NCI-H345 treated with DMSO at 0.1 percent for 48 hours (cell line): ENCODE measurements around the gene SYTL5.

Source experiments
- DNase-seq: peaks from one replicate; lab custom pipeline; 2025; ENCODE audit not compliant: unreplicated experiment; lab: John Stamatoyannopoulos, UW

SYTL5 gene

DNA sequence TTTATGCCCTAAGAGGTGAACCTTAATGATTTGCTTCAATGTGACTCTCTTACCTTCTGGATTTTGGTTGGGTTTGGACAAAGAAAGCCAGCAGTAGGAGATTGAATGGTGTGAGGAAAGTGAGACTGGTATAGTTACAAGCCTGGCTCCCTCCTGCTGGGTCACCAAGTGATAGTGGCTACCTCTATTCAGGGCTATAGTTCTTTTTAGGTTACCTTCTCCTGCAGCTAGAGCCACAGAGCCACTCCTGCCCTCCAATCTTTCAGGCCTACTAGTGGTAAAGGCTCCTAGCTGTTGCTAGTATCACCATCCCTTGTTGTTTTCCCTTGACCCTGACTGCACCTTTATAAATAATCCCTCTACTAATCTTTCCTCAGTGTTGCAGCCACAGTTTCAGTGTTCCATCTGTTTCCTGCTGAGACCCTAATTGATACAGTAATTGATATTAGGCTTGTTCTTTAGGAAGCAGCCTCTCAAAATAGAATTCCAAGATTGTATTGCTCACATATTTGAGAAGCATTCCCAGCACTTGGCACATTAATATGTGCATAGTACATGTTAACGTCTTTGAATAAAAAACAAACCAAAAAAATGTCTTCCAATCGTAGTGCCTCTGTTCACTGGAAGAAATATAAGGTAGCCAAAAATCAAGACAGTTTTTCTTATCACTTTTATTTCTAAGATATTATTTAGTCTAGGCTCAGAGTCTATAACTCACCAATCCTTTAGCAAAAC, 132.0 kb downstream of the SYTL5 start:
- DNase-seq = no peak

DNA sequence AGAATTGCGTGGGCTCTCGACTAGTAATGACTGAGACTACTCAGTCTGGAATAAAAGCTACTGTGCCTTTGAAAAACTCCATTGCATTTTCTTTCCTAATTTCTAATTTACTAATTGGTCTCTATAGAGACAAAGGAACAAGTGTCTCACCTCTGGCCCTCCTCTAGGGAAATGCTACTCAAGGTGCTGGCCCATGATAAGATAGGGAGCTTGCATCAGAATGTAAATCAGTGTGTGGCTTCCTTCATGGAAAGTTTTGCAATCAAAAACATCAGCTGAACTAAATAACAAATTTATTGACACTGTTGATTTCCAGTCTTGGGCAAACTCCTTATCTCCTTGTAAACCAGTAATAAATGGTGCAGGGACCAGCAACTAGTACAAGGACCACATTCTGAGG, 132.5 kb downstream of the SYTL5 start:
- DNase-seq = no peak

DNA sequence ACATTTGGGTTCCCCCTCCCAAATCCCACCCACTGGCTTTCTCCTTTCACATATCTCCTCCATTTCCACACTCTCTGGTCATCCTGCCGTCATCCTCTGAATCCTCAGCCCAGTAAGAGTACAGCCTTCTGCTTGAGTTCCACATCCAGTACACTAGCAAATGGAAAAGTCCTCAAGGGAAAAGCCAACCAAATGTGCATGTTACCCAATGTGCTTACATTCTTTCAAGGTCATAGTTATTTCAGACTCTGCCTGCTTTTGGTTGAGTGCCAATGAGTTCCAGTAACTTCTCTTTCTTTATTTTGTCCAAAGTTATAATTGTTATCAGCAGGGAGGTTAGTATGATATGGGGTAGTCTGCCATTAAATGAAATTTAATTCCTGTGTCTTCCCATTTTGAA, 136.3 kb downstream of the SYTL5 start:
- no peak for DNase-seq

DNA sequence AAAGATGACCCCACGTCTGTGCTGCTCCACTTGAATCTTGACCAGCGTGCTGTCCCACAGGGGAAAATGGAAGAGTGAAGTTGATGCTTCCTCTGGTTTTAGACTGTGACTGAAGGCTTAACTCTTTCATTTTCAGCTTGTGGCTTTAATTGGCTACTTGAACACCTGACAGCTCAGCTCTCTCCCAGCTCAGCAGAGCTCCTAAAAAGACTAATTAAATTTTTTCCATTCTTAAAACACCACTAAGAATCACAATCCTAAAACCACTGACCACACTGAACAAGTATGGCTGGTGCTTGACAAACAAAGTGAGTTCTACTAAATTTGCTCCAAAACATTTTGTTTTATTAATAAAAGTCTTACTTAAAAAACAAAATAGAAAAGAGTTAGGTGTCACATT, 142.7 kb downstream of the SYTL5 start:
- no peak for DNase-seq

DNA sequence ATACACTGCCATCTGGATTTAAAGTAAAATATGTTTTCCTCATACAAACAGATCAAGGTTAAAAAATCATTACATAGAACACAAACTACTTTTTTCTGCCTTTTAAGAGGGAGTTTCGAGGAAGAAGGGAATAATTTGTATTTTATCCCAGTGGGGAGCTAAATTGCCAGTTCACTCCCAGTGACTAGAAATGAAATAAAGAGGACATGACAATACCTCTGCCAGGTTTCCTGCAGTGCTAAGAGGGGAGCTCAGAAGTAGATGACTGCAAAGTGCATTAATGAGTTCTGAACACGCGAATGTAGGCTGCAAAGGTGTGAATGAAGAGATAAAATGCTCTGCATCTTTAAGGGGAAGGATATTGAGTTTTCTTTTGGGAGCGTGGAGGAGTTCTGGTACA, 144.6 kb downstream of the SYTL5 start:
- peak; percentile 64 for DNase-seq

DNA sequence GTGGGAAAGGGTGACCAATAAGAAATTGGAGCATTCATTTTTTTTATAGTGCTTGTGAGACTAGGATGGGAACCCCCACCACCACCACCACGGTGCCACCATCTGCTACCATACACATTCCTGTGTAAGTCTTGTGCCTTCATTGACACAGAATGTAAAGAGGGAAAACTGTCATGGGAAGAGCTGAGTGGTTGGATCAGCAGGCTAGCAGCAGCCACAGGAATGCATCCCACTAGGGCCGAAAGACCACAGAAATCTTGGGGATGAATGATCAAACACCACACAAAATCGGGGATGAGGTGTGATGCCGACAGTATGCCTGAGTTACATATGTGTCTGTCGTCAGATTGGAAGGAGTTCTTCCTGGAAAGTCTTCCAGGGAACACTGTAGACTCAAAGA, 145.1 kb downstream of the SYTL5 start:
- no peak for DNase-seq

DNA sequence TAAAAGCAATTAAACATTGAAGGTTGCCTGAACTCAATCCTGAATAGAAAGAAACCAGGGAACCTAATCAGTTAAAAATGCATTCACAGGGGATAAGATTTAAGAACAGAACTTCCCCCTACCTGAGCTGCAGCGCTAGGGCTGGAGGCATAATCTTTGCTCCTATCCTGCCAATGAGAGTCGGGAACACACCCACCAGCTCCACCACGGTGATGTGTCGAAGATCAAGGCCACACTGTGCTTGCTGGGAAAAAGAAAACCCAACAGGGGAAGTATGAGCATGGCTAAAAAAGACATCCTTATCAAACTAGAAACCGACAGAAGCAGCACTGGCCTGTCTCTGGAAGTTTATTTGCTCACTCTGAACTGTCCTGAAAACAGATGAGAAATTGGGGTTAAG, 148.0 kb downstream of the SYTL5 start:
- DNase-seq = no peak

DNA sequence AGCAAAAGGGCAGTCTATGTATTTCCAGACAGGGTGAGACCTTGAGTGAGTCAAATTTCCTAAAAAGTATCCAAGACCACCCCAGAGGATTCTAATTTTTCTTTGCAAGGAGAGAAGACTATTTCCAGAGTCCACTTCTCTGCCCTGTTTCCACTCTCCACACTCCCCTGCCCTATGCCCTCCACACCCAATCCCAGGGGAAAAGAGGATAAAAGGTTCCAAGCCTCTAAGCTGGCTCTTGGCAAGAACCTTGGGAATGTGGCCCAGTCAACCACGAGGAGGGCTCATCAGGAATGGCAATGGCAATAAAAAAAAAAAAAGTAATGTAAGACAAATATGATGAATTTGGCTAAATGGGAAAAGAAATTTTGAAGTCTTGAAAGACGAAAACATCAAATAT, 148.5 kb downstream of the SYTL5 start:
- DNase-seq = no peak

DNA sequence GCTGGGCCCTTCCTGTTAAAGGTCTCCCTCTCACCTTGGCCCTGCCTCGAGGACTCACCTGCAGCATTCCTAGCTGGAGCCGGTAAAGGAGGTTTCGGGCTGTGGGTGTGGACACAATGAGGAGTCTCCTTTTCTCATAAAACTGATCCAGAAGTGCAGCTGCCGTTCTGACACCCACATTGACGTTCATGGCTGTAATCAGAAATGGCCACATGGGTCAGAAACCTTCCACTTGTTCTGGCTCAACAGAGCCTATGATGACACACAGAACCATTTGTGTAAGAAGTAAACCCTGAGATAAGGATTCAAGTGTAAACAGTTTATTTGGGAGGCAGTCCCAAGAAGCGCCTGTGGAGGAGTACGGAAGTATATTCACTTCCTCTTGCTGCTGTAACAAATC, 150.5 kb downstream of the SYTL5 start:
- DNase-seq = no peak

DNA sequence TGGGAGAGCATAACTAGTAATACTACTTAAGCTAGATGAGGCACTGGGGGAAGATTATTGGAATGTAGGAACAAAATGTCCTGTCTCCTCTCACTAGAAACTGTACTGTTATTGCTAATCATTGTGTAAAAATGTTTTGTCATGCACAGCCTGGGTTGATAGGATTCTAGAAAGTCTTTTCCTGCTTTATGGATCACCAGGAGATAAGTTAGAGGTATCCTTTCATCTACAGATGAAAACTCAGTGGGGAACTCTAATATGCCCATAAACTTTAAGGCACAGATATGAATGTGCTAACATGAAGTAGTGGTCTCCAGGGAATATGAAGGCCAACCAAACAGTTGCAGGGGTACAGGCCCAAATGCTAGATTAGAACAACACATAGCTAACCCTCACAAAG, 156.8 kb downstream of the SYTL5 start:
- no peak for DNase-seq

DNA sequence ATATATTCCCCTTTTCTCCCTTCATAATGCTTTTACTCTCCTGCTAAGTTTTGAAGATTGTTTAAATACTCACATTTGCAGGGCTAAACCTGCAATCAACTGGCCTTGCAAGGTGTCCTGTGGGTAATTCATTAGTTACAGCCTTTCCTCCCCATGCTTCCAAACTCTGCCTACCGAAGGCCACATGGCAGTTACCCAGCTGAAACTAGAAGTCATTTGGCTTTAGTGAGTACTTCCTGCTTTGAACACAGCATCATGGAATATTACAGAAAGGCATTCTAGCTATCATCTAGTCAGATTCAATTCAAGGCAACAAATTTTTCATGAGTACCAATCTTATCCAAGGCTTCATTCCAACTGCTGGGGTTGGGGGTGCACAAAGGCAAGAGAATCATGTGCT, 158.7 kb downstream of the SYTL5 start:
- DNase-seq = no peak

DNA sequence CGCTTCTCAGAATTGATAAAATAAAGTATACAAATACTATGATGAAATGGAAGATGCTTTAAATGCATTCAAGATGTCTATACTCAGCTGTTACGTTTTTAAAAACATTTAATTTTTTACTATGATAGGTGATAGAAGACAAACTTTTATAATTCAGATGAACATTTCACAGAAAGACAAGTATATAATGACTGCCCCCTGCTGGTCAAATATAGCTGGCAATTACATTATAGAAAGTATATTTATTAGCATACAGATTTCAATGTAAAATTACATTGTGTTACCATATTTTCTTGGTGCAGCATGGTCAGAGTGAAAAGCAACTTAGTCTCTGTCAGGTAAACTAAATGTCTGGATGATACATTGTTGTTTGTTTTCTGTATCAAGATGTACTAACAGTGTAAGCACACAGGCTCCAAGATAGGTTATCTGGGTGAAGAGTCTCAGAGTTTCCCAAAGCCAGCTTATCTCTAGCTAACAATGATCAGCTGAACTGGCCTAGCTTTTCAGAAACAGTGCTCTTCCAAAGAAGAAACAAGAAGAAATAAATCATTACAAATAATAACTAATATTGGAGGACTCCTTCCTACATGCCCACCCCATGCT, 160.2 kb downstream of the SYTL5 start:
- peak; percentile 21 for DNase-seq

DNA sequence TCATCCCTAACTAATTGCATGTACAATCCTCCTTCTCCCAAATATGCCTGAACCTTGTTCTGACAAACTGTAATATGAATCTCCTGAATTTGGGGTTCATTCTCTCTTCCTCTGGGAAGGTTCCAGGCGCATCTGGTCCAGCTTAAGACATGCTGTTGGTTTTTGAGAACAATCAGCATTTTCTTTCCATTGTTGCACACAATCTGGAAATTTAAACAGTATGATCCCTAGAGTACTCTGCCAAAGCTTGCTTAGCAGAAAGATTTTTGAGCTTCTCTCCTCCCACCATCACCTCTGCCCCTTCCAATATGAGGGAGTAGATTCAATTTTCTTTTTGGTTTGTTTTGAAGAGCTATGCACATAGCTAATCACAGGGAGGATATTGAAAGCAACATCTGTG, 164.2 kb downstream of the SYTL5 start:
- no peak for DNase-seq

DNA sequence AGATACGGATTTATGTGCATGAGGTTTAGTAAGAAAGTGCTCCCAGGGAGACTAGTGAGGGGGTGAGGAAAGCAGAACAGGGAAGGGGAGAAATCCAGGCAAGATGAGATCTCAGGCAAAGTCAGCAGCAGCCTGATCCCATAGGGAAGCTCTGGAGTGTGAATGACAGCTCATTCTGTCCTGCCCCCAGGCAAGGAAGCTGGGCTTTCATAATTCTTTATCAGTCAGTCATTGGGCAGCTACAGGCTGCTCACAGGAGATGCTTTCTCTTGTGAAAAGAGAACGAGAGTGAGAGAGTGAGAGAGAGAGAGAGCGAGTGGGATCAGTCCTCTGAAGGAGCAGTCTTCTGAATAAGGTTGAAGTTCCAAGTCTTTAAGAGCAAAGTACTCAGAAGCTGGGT, 166.2 kb downstream of the SYTL5 start:
- DNase-seq = no peak

DNA sequence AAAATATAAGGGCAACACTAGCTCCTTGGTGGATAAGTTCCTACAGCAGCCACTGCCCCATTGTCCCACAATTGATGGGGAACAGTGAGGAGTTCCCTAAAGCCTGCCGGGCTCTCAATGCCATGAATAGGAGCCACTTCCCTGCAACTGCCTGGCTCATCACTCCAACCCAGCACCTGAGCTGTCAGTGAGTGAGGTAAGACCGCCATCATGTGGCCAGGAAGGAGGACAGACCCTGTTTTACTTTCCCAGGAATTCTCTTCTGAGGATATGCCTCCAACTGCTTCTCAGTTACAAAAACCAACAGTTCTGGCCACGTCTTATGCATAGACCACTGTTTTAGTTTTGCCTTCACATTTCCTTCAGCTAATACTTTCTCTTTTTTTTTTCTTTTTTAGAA, 168.8 kb downstream of the SYTL5 start:
- peak; percentile 86 for DNase-seq

DNA sequence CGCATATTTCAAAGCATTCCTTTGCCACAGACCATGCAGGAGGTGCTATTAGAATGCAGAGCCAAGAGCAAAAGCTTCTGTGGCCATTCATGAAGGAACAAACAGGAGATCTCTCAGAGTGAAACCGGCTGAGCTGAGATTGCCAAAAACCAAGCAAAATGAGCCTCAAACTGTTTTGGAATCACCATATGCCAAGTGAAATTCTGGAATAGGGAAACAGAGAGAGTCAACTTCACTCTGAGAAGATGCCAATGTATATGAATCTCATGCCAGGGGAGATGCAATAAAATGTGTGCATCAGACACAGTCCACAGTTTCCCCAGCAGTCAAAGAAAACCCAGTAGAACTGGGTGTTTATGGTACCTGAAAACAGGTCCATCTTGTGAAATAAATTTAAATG, 172.0 kb downstream of the SYTL5 start:
- DNase-seq = no peak
